ENCODE measurements around the gene SLC39A12. TPM values are rescaled to one million over a fixed set of nuclear protein-coding genes. Genes with fewer than 3 reads are reported as not detected.

Gene SLC39A12
- polyA plus RNA-seq, 1 donor (not counting 4 experiments of a cell fraction or from before 2014, with no cell fraction given): 0.07 TPM

GRCh38 chr10:17965649-17966235 is 14.0 kb downstream of the SLC39A12 start:
- H3K9me1 ChIP-seq (ENCODE audit: control insufficient read depth, extremely low read depth, insufficient read depth, low read length): no peaks in the 10 kb centered on the region
- no peaks in the 10 kb centered on the region for H3K27me3 ChIP-seq (ENCODE audit: control insufficient read depth, extremely low read depth, insufficient read depth, low read length)
- FAIRE-seq (no peak), DNase-seq (ENCODE audit: low read depth, low spot score) (no peak)
- H2AFZ ChIP-seq (ENCODE audit: control insufficient read depth, low read length): no peak overlapping the region
- no peak for TF ChIP-seq EZH2 (IDR thresholded peaks at IDR 0.05; ENCODE audit: low read length)
- TF ChIP-seq CTCF (optimal IDR thresholded peaks at IDR 0.05 in 1 of 3, IDR thresholded peaks at IDR 0.05 in 1 of 3, conservative IDR thresholded peaks at IDR 0.05 in 1 of 3; ENCODE audit: extremely low read depth in 1 of 3, insufficient read depth in 2 of 3, low read length in 3 of 3): no peak
- dilution Hi-C loops (cut with MboI; ENCODE audit: extremely low pct_ligation_motif_present, low sequenced_read_pairs): no loop called here
- H3K4me1 ChIP-seq (ENCODE audit: control insufficient read depth, extremely low read depth, insufficient read depth, low read length): peaks cover 17% of the 10 kb centered on the region
- H3K36me3 ChIP-seq (ENCODE audit: control insufficient read depth in 2 of 2, extremely low read depth in 1 of 2, insufficient read depth in 2 of 2, low read length in 2 of 2): no peaks in the 10 kb centered on the region
- no peak overlapping the region for H3K4me2 ChIP-seq (ENCODE audit: control insufficient read depth, extremely low read depth, insufficient read depth, low read depth, low read length)
- no peak overlapping the region for H3K27ac ChIP-seq (ENCODE audit: control insufficient read depth, insufficient read depth, low read length)
- H3K79me2 ChIP-seq (ENCODE audit: control insufficient read depth, insufficient read depth, low read length): no peaks in the 10 kb centered on the region
- H3K9me3 ChIP-seq (ENCODE audit: control insufficient read depth, low read depth, low read length): no peaks in the 10 kb centered on the region
- H4K20me1 ChIP-seq (ENCODE audit: control insufficient read depth, extremely low read depth, insufficient read depth, low read length): no peaks in the 10 kb centered on the region
- H3K4me3 ChIP-seq (ENCODE audit: control insufficient read depth in 2 of 3, extremely low read depth in 1 of 3, insufficient read depth in 2 of 3, low read depth in 1 of 3, low read length in 3 of 3): no peak overlapping the region
- H3K9ac ChIP-seq (ENCODE audit: control insufficient read depth, extremely low read depth, insufficient read depth, low read length): no peak overlapping the region

GRCh38 chr10:17974505-17974904 is 22.8 kb downstream of the SLC39A12 start:
- H3K4me2 ChIP-seq (ENCODE audit: control insufficient read depth, extremely low read depth, insufficient read depth, low read depth, low read length): no peak overlapping the region
- no peaks in the 10 kb centered on the region for H3K9me3 ChIP-seq (ENCODE audit: control insufficient read depth, low read depth, low read length)
- peaks cover 5% of the 10 kb centered on the region for H3K4me1 ChIP-seq (ENCODE audit: control insufficient read depth, extremely low read depth, insufficient read depth, low read length)
- no peak overlapping the region for H3K4me3 ChIP-seq (ENCODE audit: control insufficient read depth in 2 of 3, extremely low read depth in 1 of 3, insufficient read depth in 2 of 3, low read depth in 1 of 3, low read length in 3 of 3)
- DNase-seq (ENCODE audit: low read depth, low spot score): no peak
- dilution Hi-C loops (cut with MboI; ENCODE audit: extremely low pct_ligation_motif_present, low sequenced_read_pairs): no loop called here
- H2AFZ ChIP-seq (ENCODE audit: control insufficient read depth, low read length): peak overlapping the region; percentile 16
- no peak overlapping the region for H3K9ac ChIP-seq (ENCODE audit: control insufficient read depth, extremely low read depth, insufficient read depth, low read length)
- H3K79me2 ChIP-seq (ENCODE audit: control insufficient read depth, insufficient read depth, low read length): no peaks in the 10 kb centered on the region
- no peak overlapping the region for H3K27ac ChIP-seq (ENCODE audit: control insufficient read depth, insufficient read depth, low read length)
- peak; percentile 46 for FAIRE-seq
- H3K27me3 ChIP-seq (ENCODE audit: control insufficient read depth, extremely low read depth, insufficient read depth, low read length): no peaks in the 10 kb centered on the region
- no peaks in the 10 kb centered on the region for H3K9me1 ChIP-seq (ENCODE audit: control insufficient read depth, extremely low read depth, insufficient read depth, low read length)
- TF ChIP-seq EZH2 (IDR thresholded peaks at IDR 0.05; ENCODE audit: low read length) (no peak), CTCF (optimal IDR thresholded peaks at IDR 0.05 in 1 of 3, IDR thresholded peaks at IDR 0.05 in 1 of 3, conservative IDR thresholded peaks at IDR 0.05 in 1 of 3; ENCODE audit: extremely low read depth in 1 of 3, insufficient read depth in 2 of 3, low read length in 3 of 3) (no peak)
- H3K36me3 ChIP-seq (ENCODE audit: control insufficient read depth in 2 of 2, extremely low read depth in 1 of 2, insufficient read depth in 2 of 2, low read length in 2 of 2): no peaks in the 10 kb centered on the region
- no peaks in the 10 kb centered on the region for H4K20me1 ChIP-seq (ENCODE audit: control insufficient read depth, extremely low read depth, insufficient read depth, low read length)

All from keratinocyte (primary cell).